Measurements from ENCODE around the gene CDKL4.
"Not testable (repeated sequence)": the region's sequence is repeated elsewhere in the genome, so short reads cannot be mapped to it uniquely, and the experiment has no call there.

Gene CDKL4

GRCh38 chr2:39228413-39229209 is 15.2 kb downstream of the CDKL4 start:
- DNase-seq, result no peak

- peak; percentile 57 for DNase-seq
These were observed 15.9 kb downstream of the CDKL4 start for GRCh38 chr2:39227628-39228412.

GRCh38 chr2:39225567-39225966 is 18.2 kb downstream of the CDKL4 start:
- DNase-seq, result no peak

DNA sequence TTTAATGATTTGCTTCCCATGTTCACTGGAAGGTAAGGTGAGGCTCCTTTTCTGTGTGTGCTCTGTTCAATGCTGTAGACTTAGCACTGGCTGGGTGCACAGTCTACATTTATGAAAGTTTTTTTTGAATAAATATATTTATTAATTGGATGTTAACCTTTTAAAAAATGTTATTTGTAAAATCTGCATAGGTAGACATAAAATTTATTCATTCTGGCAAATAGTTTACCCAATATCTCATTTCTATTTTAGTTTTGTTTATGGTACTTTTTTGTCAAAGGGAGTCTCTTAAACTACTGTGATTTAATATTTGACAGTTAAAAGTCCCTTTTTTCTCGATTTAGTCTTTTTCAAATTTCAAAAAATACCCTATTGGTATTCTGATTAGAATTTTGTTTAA is 19.9 kb downstream of the CDKL4 start:
- no peak for DNase-seq

DNA sequence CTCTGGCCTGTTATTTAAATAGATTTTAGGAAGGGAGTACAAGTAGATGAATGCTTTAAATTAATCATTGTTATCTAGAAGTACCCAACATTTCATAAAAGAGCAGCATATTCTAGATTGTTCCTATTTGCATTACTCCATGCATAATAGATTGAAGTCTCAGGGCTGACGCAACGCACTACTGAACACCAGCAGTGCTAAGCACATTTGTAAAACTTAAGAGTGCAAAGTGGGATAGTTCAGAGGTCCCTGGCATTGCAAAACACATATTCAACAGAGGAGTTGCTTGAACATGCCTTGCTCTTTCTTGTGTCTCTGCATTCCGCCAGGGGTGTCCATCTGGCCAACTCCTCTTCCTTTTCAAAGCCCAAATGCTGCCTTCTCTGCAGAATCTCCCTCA is 22.3 kb downstream of the CDKL4 start:
- no peak for DNase-seq

GRCh38 chr2:39220136-39220535 is 23.6 kb downstream of the CDKL4 start:
- DNase-seq, result no peak

GRCh38 chr2:39218391-39218790 is 25.4 kb downstream of the CDKL4 start:
- no peak for DNase-seq

GRCh38 chr2:39217192-39217550 is 26.6 kb downstream of the CDKL4 start:
- no peak for DNase-seq

GRCh38 chr2:39216346-39217191 is 27.2 kb downstream of the CDKL4 start:
- DNase-seq, result no peak

DNA sequence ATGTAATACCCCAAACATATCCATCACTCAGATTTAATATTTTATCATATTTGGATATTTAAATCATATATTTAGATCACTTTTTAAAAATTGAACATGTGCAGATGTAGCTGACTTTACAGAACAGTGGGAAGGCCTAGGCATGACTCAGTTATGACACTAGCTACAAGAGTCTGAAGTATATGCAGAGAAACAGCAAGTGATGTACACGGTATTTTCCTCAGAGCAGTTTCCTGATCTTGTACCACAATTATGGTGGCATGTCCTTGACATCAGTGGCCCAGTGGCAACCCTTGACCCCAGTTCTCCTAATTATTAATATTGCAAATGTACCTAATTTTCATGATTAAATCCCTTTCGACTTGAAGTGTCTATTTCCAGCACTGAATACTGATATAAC is 28.2 kb downstream of the CDKL4 start:
- no peak for DNase-seq

DNA sequence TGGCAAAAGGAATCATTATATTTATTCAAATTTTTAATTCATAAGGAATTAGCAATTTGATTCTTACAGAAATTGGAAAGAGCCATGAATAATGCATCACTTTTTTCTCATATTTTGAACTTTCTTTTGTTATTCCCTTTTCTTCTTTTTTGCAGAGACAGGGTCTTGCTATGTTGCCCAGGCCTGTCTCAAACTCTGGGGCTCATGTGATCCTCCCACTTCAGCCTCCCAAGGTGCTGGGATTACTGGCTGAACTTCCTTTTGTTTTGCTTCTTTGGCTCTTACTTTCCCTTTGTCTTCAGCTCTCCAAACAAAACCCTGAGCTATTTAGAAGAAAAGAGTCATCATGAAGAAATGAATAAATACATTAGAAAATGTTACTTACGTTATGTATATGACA is 30.8 kb downstream of the CDKL4 start:
- DNase-seq, result no peak

- DNase-seq, result no peak
These were observed 32.9 kb downstream of the CDKL4 start for GRCh38 chr2:39210846-39211245.

- no peak for DNase-seq
These were observed 40.4 kb downstream of the CDKL4 start for GRCh38 chr2:39203382-39203781.

DNA sequence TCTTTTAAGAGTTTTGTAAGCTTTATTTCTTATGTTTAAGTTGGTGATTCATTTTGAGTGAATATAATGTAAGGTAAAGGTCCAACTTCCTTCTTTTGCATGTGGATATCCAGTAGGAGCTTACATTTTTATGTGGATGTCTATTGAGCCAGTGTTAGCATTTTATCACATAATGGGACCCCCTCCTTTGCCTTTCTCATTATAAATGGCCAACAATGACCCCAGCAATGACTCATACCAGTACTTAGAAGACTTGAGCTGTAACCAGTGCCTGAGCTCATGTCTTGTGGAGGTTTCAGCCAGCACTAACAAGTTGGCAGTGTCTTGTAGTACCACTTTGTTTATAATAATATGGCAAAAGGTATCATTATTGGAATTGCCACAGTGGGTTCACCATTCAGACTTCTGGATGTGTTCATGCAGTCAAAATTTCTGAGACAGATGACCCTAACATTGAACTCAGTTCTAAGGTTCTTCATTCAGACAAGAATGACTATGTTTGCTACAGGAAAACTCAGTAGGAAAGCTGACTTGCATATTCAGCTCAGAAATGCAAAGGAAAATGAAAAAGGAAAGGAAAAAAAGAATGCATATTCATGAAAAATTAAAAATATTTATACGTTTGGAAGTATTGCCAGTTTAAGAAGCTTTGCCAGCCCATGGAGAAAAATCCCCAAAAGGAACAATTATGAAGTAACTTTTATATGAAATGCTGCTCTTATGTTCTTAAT is 41.0 kb downstream of the CDKL4 start:
- DNase-seq, result no peak

GRCh38 chr2:39197003-39197402 is 46.8 kb downstream of the CDKL4 start:
- DNase-seq, result not testable (repeated sequence)

GRCh38 chr2:39194686-39195085 is 49.1 kb downstream of the CDKL4 start:
- DNase-seq, result no peak

GRCh38 chr2:39188960-39189494 is 54.7 kb downstream of the CDKL4 start:
- DNase-seq, result no peak

DNA sequence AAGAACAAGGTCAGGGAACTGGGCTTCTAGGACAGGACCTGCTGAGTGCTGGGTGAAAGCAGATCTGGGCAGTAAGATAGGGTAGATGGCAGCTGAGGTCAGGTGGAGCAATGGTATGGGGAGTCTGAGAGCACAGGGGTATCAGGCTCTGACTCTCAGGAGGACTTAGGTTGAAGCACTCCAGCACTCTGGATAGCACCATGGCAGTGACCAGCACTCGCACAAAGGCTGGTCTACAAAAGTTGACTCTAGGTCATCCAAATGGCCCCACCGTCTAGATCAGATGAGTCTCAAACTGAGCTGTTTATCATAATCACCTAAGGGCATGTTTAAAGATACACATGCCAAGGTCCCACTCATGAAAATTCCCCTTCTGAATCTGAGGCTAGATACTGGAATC is 60.1 kb downstream of the CDKL4 start:
- DNase-seq, result no peak

DNA sequence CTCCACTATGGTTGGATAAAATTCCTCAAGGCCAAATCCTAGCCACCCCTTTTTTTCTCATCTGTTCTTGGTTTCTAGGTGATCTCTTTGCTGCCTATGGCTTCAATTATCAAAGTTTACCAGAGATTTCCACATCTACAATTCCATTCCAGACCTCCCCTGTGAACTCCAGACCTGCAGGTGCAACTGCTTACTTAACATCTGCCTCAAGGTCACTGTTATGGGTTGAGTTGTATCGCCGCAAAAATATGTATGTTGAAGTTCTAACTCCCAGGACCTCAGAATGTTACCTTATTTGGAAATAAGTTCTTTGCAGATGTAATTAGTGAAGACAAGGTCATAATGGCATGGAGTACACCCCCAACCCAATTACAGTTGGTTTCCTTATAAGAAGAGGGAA is 62.5 kb downstream of the CDKL4 start:
- no peak for DNase-seq

- no peak for DNase-seq
These were observed 63.5 kb downstream of the CDKL4 start for GRCh38 chr2:39179974-39180960.

- DNase-seq, result no peak
These were observed 65.0 kb downstream of the CDKL4 start for GRCh38 chr2:39178756-39179155.

Measured in NCI-H510A treated with DMSO at 0.1 percent for 48 hours (cell line).